PC-9 (cell line): ENCODE data around the gene CHRNA9.

Experiments
- CTCF ChIP-seq: fragments of 200-600 bp; sonication (generic); conservative IDR thresholded peaks from 2 replicates; pipeline ENCODE4 v1.6.1; 2017; ENCODE audit warnings: mixed run types, antibody characterized with exemption, mild to moderate bottlenecking, moderate library complexity
- EZH2 ChIP-seq: fragments of 200-600 bp; sonication (generic); IDR thresholded peaks from 2 replicates; pipeline ENCODE4 v1.8.0; 2017; ENCODE audit warnings: antibody characterized with exemption, low read depth

DNA sequence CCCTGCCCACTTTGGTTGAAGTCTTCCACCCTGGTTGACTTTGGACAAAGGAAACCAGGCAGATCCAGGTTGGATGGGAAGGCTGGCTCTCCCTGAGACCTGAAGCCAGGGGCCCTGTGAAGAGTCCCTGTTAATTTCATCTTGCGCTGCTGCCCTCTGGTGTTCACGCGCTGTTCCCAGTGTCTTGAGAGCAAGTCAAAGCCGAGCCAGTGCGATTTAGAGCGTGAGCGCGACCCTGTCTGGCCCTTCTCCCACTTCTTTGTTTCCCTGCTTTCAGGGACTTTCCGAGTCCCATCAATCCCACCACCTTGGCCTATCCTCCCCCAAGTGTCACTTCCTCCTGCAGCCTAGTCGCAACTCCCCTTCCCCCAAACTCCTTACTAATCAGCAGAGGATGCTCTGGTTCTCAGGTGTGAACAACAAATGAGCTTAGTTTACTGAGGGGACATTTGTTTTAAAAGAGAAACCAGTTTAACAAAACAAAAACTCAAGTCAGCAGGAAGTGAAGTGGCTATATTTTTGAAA lies 25.8 kb upstream of the CHRNA9 start:
- TF ChIP-seq CTCF: peak; percentile 83
- TF ChIP-seq EZH2: no peak
